Measurements from ENCODE around the gene PFN3.
"Not testable (repeated sequence)": the region's sequence is repeated elsewhere in the genome, so short reads cannot be mapped to it uniquely, and the experiment has no call there.

The PFN3 gene

DNA sequence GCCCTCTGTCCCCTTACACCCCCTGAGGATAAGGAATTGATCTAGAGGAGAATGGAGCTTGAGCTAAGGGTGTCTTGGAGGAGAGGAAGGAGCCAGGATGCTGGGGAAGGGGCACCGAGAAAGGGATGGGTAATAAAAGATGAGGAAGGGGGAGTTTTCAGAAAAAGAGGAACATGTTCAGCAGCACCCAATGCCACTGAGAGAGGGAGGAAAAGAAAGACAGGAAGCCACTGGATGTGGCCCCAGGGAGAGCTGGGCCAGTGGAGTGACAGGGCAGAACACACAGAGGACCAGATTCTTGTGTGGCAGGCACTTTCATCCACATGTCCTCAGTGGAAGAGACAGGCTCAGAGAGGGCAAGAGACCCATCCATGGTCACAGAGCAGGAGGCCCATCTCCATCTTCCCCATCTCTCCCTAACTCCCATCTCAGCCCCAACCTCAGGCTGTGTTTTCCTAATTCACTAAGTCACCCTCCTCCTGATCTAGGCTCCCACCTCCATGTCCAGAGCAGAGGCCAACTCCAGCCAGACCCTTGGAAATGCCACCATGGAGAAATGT lies 7.2 kb downstream of the PFN3 start:
- DNase-seq (ENCODE audit: low read depth): no peak

DNA sequence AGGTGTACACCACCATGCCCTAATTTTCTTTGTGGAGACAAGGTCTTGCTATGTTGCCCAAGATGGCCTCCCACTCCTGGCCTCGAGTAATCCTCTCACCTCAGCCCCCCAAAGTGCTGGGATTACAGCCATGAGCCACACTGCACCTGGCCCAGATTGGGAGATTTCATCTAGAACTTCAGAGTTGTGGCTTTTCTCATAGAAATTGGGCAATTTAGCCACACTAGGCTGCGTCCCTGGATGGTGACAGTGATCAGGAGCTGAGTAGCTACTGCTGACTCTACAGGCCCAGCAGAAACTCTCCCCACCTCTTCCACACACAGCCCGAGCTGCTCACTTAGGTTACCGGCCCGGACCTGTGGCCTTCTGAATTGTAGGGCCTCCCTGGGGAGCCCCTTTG lies 7.7 kb downstream of the PFN3 start:
- DNase-seq (ENCODE audit: low read depth): no peak

DNA sequence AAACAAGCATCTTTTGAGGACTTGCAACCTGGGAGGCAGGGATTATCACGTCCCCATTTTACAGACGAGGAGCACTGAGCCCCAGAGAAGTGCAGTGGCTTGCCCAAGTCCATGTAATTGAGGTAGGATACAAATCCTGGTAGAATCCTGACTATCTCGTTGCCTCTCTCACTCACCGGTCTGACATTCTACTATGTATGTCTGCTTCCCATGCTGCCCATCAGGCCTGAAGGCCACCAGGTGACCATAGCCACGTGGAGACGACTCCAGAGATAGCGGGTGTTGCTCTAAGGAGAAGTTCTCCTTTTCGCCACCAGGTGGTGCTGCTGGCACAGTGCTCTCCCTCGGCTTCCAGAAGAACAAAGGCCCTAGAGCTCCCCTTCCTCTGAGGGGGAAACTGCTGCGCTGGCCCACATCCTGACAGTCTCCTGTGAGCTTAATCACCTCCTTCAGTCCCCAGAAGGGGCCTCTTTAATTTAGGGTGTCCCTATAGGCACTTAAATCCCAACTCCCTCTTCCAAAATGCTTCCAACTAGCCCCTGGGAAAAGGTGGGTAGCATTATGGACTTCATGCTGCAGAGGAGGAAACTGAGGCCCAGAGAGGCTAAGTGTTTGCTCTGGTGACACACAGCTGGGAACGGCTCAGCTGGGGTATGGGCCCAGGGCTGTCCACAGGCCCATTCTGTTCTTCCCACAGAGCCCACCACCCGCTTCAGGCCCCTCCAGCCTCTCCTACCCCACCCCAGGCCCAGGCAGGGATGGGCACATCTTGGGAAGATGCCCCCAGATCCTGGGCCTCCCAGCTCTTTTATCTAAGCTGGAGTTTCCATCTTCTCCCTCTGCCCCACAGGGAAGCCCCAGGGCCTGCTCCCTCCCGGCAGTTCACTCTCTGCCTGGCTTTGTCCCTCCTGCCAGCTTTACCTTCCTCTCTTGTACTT lies 9.8 kb downstream of the PFN3 start:
- DNase-seq (ENCODE audit: low read depth): peak; percentile 72

DNA sequence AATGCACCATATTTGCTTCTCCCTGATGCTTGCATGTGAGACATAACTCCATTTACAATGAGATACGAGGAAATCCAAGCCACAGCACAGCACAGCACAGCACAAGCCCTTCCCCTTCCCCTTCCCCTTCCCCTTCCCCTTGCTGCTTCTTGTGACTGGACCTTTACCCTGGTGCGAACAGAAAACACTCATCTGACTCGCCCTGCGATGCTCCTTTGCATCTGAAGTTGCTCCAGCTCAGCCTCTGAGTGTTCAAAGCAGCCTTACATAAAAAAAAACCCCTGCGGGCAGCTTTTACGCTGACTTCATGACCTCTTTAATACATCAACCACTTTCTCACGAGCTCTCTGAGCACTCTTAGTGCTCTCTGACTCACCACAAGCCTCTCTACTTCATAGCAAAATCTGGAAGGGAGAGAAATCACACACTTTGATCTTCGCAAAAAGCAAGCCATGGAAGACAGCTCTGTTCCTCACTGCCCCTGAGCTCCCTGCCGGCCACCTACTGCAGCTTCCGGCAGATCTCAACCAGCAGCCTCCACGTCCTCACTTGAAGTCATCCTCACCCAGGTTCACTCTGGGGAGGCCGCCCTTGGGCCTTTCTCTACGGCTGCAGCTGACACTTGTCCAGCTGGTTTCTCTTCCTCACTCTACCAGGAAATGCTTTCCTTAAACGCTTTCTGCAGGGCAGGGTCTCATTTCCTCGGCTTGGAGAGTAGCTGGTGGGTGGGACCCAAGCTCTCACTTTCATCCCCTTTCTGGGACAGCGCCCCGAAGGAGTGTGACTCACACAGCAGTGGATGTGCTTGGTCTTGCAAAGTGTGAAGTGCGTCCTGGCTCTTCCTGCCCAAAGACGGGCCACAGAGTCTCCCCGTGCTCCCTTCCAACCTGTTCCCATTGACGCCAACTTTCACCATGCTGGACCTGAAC lies 11.0 kb downstream of the PFN3 start:
- peak; percentile 70 for DNase-seq (ENCODE audit: low read depth)

DNA sequence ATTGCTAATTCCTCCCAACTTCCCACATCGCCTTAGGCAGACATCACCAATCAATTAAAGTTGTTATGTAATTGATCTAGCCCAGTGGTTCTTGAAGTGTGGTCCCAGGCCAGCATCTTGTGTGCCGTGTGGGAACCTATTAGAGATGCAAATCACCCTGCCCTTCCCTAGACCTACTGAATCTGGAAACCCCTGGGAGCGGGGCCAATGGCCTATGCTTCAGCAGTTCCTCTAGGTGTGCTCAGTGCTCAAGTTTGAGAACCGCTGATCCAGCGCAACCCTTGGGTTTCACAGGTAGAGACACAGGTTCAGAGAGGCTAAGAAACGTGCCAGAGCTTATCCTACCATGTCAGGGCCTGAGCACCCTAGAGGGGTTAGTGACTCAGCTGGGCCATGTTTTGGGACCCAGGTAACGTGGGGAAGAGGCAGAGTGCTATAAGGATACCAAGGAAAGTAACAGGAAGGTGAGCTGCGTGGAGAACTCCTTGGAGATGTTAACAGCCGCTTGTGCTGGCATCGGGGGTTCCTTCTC lies 11.9 kb downstream of the PFN3 start:
- no peak for DNase-seq (ENCODE audit: low read depth)

DNA sequence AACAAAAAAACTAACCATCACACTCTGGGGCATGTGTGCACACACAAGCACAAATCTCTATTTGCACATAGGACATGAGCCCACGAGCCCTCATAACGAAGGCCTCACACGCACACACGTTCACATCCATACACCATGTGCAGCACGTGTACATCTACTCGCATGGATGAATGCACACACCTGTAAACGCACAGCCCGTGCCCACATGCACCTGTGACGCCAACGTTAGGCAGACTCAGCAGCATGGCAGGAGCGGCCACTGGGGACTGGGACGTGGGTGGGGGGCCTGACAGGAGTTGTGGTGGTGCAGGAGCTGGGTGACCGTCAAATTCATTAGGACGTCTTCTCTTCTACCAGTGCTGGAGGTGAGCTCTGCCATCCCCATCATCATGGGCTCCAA lies 13.1 kb downstream of the PFN3 start:
- DNase-seq (ENCODE audit: low read depth): no peak

DNA sequence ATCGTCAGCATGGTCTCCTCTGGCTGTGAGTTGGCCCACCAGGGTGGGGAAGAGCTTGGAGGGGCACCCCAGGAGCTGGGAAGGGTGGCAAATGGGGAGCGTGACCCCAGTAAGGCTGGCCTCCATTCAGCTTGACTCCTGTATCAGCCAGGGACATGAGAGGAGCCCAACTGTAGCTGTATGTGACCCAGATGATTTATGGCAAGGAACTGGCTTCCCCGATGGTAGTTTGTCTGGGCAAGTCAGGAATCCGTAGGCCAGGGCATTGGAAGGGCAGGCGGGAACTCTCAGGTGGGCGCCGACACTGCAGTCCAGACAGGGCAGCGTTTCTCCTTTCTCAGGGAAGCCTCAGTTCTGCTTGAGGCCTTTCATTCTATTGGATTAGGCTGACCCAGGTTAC lies 13.9 kb downstream of the PFN3 start:
- no peak for DNase-seq (ENCODE audit: low read depth)

DNA sequence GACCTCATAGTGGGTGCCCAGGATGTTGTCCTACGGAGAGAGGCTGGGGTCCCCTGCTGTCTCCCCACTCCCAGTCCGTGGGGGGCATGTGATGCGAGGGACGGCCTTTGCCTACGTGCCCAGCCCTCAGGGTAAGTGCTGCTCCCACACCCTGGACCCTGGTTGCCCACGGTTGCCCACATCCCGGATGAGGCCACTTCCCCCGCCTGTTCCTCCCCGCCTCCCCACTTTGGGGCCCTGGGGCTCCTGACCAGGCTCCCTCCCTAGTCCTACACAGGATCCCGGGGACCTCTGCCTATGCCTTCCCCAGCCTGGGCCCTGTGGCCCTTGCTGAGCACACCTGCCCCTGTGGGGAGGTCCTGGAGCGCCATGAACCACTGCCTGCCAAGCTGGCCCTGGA lies 14.7 kb downstream of the PFN3 start:
- DNase-seq (ENCODE audit: low read depth): no peak

DNA sequence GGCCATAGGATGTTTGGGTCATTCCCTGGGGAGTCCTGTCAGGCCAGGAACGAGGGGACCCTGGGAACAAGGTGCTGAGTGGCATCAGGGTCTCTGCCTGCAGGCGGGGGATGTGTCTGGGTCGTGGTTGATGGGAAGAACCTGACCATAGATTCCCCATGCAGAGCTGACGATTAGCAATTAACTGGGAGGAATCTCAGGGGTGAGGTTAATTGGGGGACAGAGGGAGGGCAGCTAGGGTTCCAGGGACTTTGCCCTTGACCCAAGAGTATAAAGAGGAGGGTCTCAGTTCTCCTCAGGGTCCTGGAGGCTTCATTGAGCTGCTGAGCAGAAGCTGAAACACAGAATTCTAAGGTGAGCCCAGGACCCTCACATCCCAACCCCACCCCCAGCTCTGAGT lies 16.3 kb downstream of the PFN3 start, which contains the start of gene SLC34A1:
TSS of gene SLC34A1 (plus strand) at position 301 of the 400 bp plus-strand sequence. CDS start 1,308 bp downstream, outside the sequence.
- DNase-seq (ENCODE audit: low read depth): no peak

DNA sequence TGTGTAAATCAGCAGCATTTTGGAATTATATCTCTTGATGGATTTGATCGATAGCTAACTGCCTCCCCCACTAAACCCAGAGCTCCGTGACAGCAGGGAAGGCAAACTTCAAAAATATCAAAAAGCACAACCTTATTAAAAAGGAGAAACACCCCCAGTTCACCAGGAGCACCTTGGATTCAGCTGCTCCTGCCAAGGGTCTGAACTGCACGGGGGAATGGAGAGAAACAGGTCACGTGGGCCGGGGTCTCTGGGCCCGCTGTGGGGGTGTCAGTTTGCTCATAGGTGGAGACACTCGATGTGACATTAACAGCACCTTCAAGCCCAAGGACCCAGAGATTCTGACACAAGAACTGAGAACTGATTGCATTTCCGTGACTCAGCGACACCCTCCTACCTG lies 17.3 kb downstream of the PFN3 start:
- no peak for DNase-seq (ENCODE audit: low read depth)

DNA sequence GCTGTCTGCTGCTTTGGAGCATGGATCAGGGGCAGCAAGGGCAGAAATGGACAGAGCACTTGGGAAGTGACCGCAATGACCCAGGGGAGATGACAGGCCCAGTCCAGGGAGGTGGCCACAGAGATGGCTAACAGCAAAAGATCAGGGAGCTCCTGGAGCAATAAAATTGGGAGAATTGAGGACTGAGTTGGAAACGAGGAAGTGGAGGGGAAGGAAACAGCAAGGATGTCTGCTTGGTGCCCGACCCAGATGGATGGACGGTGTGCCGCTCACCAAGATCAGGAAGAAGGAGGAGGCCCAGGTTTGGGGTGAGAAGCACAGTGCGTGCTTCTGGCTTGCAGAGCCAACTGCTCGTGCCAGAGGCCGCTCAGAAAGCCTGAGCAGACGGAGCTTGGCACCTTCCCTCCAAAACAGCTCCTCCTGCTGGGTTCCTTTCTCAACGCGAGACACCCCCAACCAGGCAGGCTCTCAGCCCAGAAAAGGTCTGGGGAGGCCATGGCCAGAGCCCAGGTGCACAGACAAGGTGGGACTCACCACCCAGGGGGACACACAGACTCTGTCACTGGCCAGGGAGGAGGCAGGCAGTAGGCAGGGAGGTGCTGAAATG lies 17.9 kb downstream of the PFN3 start:
- no peak for DNase-seq (ENCODE audit: low read depth)

DNA sequence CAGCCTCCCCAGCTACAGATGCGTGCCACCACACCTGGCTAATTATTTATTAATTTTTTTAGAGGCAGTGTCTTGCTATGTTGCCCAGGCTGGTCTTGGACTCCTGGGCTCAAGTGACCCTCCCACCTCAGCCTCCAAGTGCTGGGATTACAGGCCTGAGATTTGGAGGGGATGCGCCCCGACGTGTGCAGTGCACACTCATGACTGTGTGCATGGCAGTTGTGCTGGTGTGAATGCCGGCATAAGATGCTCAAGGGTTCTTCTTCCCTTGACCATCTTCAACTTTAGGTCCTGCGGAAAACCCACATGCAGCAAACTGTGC lies 19.7 kb downstream of the PFN3 start:
- no peak for DNase-seq (ENCODE audit: low read depth)

DNA sequence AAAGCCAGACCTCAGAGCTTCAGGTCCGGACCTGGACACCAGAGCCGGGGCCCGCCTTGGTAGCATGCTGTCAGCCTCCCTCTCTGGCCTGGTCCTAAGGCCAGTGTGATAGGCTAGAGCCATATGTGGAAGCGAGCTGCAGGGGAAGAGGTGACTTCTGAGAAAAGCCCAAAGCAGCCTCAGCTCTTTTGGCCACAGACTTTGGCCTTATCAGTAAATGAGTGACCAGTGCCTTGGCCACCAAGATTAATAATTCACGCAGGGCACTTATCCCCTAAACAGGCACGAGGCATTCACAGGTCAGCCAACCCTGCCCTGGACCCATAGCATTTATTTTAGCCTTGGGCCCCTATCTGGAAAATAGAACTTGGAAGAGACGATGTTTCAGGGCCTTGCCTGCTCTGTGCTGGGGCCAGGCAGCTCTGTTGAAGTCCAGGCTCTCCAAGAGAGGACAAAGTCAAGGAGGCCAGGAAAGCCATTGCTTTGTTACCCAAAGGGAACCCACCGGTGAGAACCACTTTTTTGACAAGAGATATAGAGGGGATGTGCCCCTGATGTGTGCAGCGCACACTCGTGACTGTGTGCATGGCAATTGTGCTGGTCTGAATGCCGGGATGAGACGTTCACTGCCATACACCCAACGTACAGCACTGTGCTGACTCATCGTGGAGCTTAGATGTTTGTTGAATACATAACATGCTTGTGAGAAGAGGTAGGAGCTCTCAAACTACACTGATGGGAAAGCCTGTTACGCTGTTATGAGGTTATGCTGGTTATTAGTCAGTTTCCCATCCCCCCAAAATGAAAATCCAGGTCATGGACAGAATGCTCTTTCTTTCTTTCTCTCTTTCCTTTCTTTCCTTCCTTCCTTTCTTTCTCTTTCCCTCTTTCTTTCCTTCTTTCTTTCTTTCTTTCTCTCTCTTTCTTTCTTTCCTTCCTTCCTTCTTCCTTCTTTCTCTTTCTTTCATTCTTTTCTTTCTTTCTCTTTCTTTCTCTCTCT lies 21.3 kb downstream of the PFN3 start:
- no peak for DNase-seq (ENCODE audit: low read depth)

DNA sequence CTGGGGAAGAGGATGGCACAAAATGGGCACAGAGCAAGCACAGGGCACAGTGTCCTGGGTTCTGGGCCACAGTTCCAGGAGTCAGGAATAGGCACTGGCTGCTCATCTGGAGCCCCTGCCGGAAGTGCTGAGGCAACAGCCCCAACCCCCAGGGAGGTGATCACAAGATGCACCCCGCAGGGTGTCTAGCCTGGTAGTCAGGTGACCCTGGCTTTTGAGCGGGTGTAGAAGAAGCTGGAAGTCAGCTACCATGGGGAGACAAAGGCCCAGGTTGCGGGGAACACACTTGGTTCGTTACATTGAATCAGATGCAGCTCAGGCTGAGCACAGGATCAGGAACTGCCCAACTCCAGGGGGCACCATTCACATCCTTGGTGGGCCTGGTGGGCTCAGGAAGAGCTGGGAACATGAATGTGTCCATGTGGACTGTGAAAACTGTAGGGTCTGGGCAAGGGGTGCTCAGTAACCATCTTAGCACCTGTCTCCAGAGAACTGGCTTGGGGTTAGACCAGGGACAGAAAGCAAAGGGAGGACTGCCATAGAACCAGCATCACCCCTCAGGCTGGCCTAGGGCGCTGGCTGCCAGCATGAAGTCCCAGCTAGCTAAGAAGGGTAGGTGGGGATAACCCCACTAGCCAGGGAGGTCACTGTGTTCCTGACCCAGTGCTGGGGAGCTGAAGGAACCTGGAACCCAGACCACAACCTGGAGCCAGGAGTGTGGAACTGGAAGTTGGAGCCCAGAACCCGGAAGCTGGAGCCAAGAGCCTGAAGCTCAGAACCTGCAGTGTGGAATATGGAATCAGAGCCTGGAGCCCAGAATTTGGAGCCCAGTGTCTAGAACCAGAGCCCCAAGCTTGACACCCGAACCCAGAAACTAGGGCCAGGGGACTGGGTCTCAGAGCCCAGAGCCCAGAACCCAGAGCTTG lies 22.3 kb downstream of the PFN3 start:
- no peak for DNase-seq (ENCODE audit: low read depth)

DNA sequence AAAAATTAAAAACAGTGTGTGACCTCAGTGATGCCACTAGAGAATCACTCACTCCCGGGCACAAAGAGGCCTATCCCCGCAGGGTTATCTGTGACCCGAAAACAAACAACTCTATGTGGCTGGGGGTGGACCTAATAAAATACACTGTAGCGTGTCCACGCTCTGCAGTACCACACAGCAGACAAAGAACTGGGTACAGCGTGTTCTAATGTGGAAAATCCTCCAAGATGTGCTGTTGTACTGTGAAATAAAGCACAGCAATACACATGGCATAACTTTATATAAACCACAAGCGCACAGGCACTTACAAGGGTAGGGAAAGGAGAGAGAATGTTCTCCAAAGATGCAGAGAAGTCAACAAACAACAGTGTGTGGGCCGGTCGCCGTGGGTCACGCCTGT lies 24.4 kb downstream of the PFN3 start:
- DNase-seq (ENCODE audit: low read depth): no peak

DNA sequence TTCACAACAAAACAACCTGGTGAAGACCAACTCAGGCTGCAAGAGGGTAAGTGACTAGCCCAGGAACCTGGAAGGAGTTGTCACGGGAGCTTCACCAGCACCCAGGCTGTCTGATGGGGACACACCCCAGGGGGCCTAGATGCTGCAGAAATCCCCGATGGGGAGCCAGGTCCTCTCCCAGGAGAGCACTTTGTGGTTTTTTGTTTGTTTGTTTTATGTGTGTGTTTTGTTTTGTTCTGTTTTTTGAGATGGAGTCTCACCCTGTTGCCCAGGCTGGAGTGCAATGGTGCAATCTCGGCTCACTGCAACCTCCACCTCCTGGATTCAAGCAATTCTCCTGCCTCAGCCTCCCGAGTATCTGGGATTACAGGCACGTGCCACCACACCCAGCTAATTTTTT lies 24.9 kb downstream of the PFN3 start:
- not testable (repeated sequence) for DNase-seq (ENCODE audit: low read depth)

DNA sequence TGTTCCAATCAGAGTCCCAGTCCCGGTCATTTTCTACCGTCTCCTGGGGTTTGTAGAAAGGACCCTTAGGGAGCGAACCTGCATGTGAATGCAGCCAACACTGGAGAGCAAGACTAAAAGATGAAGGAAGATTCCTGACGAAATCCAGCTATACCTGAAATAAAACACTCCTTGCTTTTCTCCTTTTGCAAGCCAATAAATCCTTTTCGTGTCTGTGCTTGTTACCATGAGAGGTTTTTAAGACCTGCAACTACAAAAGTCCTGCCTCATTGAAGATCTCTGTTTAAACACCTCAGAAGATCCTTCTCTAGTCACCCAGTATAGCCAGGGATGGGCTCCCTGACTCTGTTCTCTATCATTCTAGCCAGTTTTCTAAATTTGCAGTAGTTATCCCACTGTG lies 26.2 kb downstream of the PFN3 start:
- DNase-seq (ENCODE audit: low read depth): no peak

DNA sequence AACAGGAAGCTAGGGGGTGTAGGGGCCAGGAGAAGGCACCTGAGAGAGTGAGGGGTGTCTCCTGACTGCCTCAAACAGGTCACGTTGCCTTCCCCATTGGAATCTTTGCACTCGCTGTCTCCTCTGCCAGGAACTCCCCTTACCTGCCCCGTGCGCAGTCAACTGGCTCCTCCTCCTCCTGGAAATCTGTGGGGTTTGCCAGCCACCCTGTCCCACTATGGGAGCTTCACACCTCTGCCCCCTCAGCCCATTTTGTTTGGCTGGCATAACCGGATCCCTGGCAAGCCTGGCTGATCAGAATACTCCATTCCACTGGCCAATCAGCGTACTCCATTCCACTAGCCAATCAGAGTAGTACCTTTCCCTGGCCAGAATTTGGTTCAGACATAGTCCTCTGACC lies 26.7 kb downstream of the PFN3 start:
- no peak for DNase-seq (ENCODE audit: low read depth)

DNA sequence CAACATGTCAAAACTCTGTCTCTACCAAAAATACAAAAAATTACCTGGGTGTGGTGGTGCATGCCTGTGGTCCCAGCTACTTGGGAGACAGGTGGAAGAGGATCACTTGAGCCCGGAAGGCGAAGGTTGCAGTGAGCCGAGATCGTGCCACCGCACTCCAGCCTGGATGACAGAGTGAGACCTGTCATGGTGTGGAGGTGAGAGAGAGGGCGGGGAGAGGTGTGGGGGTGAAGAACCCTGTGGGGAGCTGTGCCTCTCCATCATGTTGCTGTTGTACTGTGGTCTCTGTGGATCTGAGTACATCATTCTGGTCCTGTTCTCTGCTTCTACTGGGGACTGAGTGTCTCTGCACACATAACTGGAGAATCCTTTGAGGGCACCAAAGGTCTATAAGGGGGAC lies 27.6 kb downstream of the PFN3 start:
- DNase-seq (ENCODE audit: low read depth): no peak

Measured in T-helper 22 cell (primary cell).